Measurements from ENCODE around the gene MAEA. TPM values are rescaled to one million over a fixed set of nuclear protein-coding genes. Genes with fewer than 3 reads are reported as not detected.

Gene MAEA
- total RNA-seq, 4 donors from 2014 or later: 114 to 211 (median 168) TPM

GRCh38 chr4:1356181-1356998 is 66.7 kb downstream of the MAEA start:
- H3K4me1 ChIP-seq: peaks cover 0 to 6% (median 3%) of the 10 kb centered on the region in 4 donors
- H3K4me3 ChIP-seq: no peak overlapping the region
- H3K36me3 ChIP-seq: no peaks in the 10 kb centered on the region
- H3K27ac ChIP-seq: no peak overlapping the region
- WGBS, 2 donors (ENCODE audit: low coverage in 1 of 2): 59% methylated on average over 23 of the region's 28 CpGs; no CpG with 5 or more reads in 1 of the 2 donors
- H3K9me3 ChIP-seq: no peaks in the 10 kb centered on the region
- in situ Hi-C loops (cut with MboI; ENCODE audit: low pct_ligation_motif_present in 1 of 4, low pct_unique_long_range_greater_than_20kb in 1 of 4, low sequenced_read_pairs in 3 of 4): loop anchor here in 3 of 4 donors (10.0 to 25.0 kb wide), 3 partner anchors 222 to 281 kb away; no protein-coding TSS in a partner anchor
- peak; percentile 52 for DNase-seq
- intact Hi-C loops (cut with DNase I; ENCODE audit: low total_unique reads): loop anchor here (5.0 kb wide), 1 partner anchor 271 kb away; no protein-coding TSS in a partner anchor
- peak; percentile 64 to 82 (median 76) for TF ChIP-seq CTCF (IDR thresholded peaks at IDR 0.05)
- TF ChIP-seq POLR2A (IDR thresholded peaks at IDR 0.05): no peak
- no peak for TF ChIP-seq EP300 (IDR thresholded peaks at IDR 0.05; ENCODE audit: low read depth)
- no peak for TF ChIP-seq POLR2AphosphoS5 (IDR thresholded peaks at IDR 0.05)
- H3K27me3 ChIP-seq: no peaks in the 10 kb centered on the region

- TF ChIP-seq POLR2AphosphoS5 (IDR thresholded peaks at IDR 0.05): no peak
- TF ChIP-seq CTCF (IDR thresholded peaks at IDR 0.05): no peak
- TF ChIP-seq POLR2A (IDR thresholded peaks at IDR 0.05): no peak
- TF ChIP-seq EP300 (IDR thresholded peaks at IDR 0.05; ENCODE audit: low read depth): no peak
- Histone ChIP-seq H3K36me3 (no peaks in the 10 kb centered on the region), H3K4me1 (no peaks in the 10 kb centered on the region), H3K4me3 (no peak overlapping the region), H3K9me3 (no peaks in the 10 kb centered on the region), H3K27me3 (no peaks in the 10 kb centered on the region), H3K27ac (no peak overlapping the region)
- intact Hi-C loops (cut with DNase I; ENCODE audit: low total_unique reads) (loop anchor here (5.0 kb wide), 1 partner anchor 270 kb away; no protein-coding TSS in a partner anchor), in situ Hi-C loops (cut with MboI; ENCODE audit: low pct_ligation_motif_present in 1 of 4, low pct_unique_long_range_greater_than_20kb in 1 of 4, low sequenced_read_pairs in 3 of 4) (loop anchor here in 3 of 4 donors (10.0 to 25.0 kb wide), 3 partner anchors 223 to 280 kb away; no protein-coding TSS in a partner anchor)
- DNase-seq: no peak
- 94% methylated on average over 26 of the region's 27 CpGs; no CpG with 5 or more reads in 1 of the 2 donors for WGBS, 2 donors (ENCODE audit: low coverage in 1 of 2)
Observed at GRCh38 chr4:1357356-1358248, 67.9 kb downstream of the MAEA start.

- in situ Hi-C loops (cut with MboI; ENCODE audit: low pct_ligation_motif_present in 1 of 4, low pct_unique_long_range_greater_than_20kb in 1 of 4, low sequenced_read_pairs in 3 of 4): loop anchor here in 3 of 4 donors (10.0 to 25.0 kb wide), 3 partner anchors 224 to 279 kb away; no protein-coding TSS in a partner anchor
Observed at GRCh38 chr4:1358421-1359143, 68.9 kb downstream of the MAEA start.

More at GRCh38 chr4:1358421-1359143, 68.9 kb downstream of the MAEA start:
- H3K4me3 ChIP-seq: no peak overlapping the region
- H3K4me1 ChIP-seq: no peaks in the 10 kb centered on the region
- no peaks in the 10 kb centered on the region for H3K36me3 ChIP-seq
- 95% methylated on average over 26 to 38 of the region's 38 CpGs for WGBS, 2 donors (ENCODE audit: low coverage in 1 of 2)
- H3K9me3 ChIP-seq: no peaks in the 10 kb centered on the region
- H3K27me3 ChIP-seq: no peaks in the 10 kb centered on the region
- no peak overlapping the region for H3K27ac ChIP-seq
- intact Hi-C loops (cut with DNase I; ENCODE audit: low total_unique reads): loop anchor here (5.0 kb wide), 1 partner anchor 269 kb away; no protein-coding TSS in a partner anchor
- DNase-seq: no peak
- no peak for TF ChIP-seq EP300 (IDR thresholded peaks at IDR 0.05; ENCODE audit: low read depth)
- no peak for TF ChIP-seq CTCF (IDR thresholded peaks at IDR 0.05)
- TF ChIP-seq POLR2A (IDR thresholded peaks at IDR 0.05): no peak
- no peak for TF ChIP-seq POLR2AphosphoS5 (IDR thresholded peaks at IDR 0.05)

All from transverse colon (tissue), 4 donors.